Measurements from ENCODE around the gene RNF157. TPM values are rescaled to one million over a fixed set of nuclear protein-coding genes. Genes with fewer than 3 reads are reported as not detected.
"Not testable (repeated sequence)": the region's sequence is repeated elsewhere in the genome, so short reads cannot be mapped to it uniquely, and the experiment has no call there.

Gene RNF157
- total RNA-seq, 2 experiments from 2014 or later: 73.0 to 148 TPM

GRCh38 chr17:76197911-76198310, 42.4 kb downstream of the RNF157 start:
- CTCF ChIA-PET: interaction anchor here (1.2 to 1.7 kb wide), 3 partner anchors 11 to 48 kb away, joined by 4 read pairs; no protein-coding TSS in a partner anchor
- Mint-ChIP-seq H3K27ac (no peak overlapping the region), H3K27me3 (no peaks in the 10 kb centered on the region), H3K4me3 (no peak overlapping the region), H3K36me3 (peaks cover 76% of the 10 kb centered on the region), H3K9me3 (ENCODE audit: low read depth) (no peaks in the 10 kb centered on the region), H3K4me1 (peaks cover 61% of the 10 kb centered on the region)
- no peak for ATAC-seq
- DNase-seq: no peak

GRCh38 chr17:76196675-76197074, 43.6 kb downstream of the RNF157 start:
- H3K4me1 Mint-ChIP-seq: peaks cover 67% of the 10 kb centered on the region
- DNase-seq (no peak), ATAC-seq (no peak)
- H3K36me3 Mint-ChIP-seq: peaks cover 73% of the 10 kb centered on the region
- no peak overlapping the region for H3K4me3 Mint-ChIP-seq
- CTCF ChIA-PET: interaction anchor here (1.8 to 2.6 kb wide), 2 partner anchors 10 to 20 kb away, joined by 7 to 8 read pairs; no protein-coding TSS in a partner anchor
- no peak overlapping the region for H3K27ac Mint-ChIP-seq
- no peaks in the 10 kb centered on the region for H3K27me3 Mint-ChIP-seq
- no peaks in the 10 kb centered on the region for H3K9me3 Mint-ChIP-seq (ENCODE audit: low read depth)

- CTCF ChIA-PET: interaction anchor here (0.7 to 2.6 kb wide), 5 partner anchors 11 to 84 kb away, joined by 3 to 8 read pairs (median 6); no protein-coding TSS in a partner anchor
These were observed 44.8 kb downstream of the RNF157 start for GRCh38 chr17:76195281-76196096.

GRCh38 chr17:76193591-76193990, 46.7 kb downstream of the RNF157 start:
- Mint-ChIP-seq H3K27me3 (no peaks in the 10 kb centered on the region), H3K4me3 (no peak overlapping the region), H3K9me3 (ENCODE audit: low read depth) (no peaks in the 10 kb centered on the region), H3K27ac (peak overlapping the region; percentile 96), H3K36me3 (peaks cover 63% of the 10 kb centered on the region), H3K4me1 (peaks cover 72% of the 10 kb centered on the region)
- DNase-seq: peak; percentile 66
- CTCF ChIA-PET: interaction anchor here (0.9 to 5.3 kb wide), 7 partner anchors 8 to 86 kb away, joined by 3 to 79 read pairs (median 10); no protein-coding TSS in a partner anchor
- peak; percentile 14 for ATAC-seq

More at GRCh38 chr17:76195281-76196096, 44.8 kb downstream of the RNF157 start:
- ATAC-seq: no peak
- Mint-ChIP-seq H3K27me3 (no peaks in the 10 kb centered on the region), H3K4me1 (peaks cover 71% of the 10 kb centered on the region), H3K4me3 (no peak overlapping the region), H3K9me3 (ENCODE audit: low read depth) (no peaks in the 10 kb centered on the region), H3K36me3 (peaks cover 67% of the 10 kb centered on the region), H3K27ac (peak overlapping the region; percentile 22)
- no peak for DNase-seq

GRCh38 chr17:76191896-76192295, 48.4 kb downstream of the RNF157 start:
- peak; percentile 87 for ATAC-seq

GRCh38 chr17:76189741-76190140, 50.6 kb downstream of the RNF157 start:
- no peak overlapping the region for H3K4me3 Mint-ChIP-seq
- H3K27me3 Mint-ChIP-seq: no peaks in the 10 kb centered on the region
- peaks cover 81% of the 10 kb centered on the region for H3K4me1 Mint-ChIP-seq
- ATAC-seq (no peak), DNase-seq (no peak)
- CTCF ChIA-PET: interaction anchor here (0.9 to 5.3 kb wide), 7 partner anchors 10 to 90 kb away, joined by 3 to 79 read pairs (median 6); partner anchors contain the start of gene UBALD2
- no peaks in the 10 kb centered on the region for H3K9me3 Mint-ChIP-seq (ENCODE audit: low read depth)
- H3K27ac Mint-ChIP-seq: peak overlapping the region; percentile 96
- peaks cover 49% of the 10 kb centered on the region for H3K36me3 Mint-ChIP-seq

More at GRCh38 chr17:76191896-76192295, 48.4 kb downstream of the RNF157 start:
- Mint-ChIP-seq H3K27ac (peak overlapping the region; percentile 96), H3K4me1 (peaks cover 77% of the 10 kb centered on the region), H3K9me3 (ENCODE audit: low read depth) (no peaks in the 10 kb centered on the region), H3K36me3 (peaks cover 59% of the 10 kb centered on the region), H3K27me3 (no peaks in the 10 kb centered on the region), H3K4me3 (peak overlapping the region; percentile 56)
- peak; percentile 76 for DNase-seq
- CTCF ChIA-PET: interaction anchor here (0.9 to 5.3 kb wide), 14 partner anchors 9 to 88 kb away, joined by 3 to 79 read pairs (median 8); no protein-coding TSS in a partner anchor

- Mint-ChIP-seq H3K4me1 (peaks cover 83% of the 10 kb centered on the region), H3K36me3 (peaks cover 50% of the 10 kb centered on the region), H3K27ac (peak overlapping the region; percentile 96), H3K9me3 (ENCODE audit: low read depth) (no peaks in the 10 kb centered on the region), H3K27me3 (no peaks in the 10 kb centered on the region), H3K4me3 (no peak overlapping the region)
- CTCF ChIA-PET: interaction anchor here (0.9 to 5.3 kb wide), 8 partner anchors 9 to 91 kb away, joined by 3 to 79 read pairs (median 6); partner anchors contain the start of gene UBALD2
- DNase-seq: no peak
- ATAC-seq: no peak
These were observed 51.0 kb downstream of the RNF157 start for GRCh38 chr17:76189247-76189646.

GRCh38 chr17:76188213-76189016, 51.9 kb downstream of the RNF157 start:
- ATAC-seq (no peak), DNase-seq (no peak)
- peak overlapping the region; percentile 96 for H3K27ac Mint-ChIP-seq
- no peaks in the 10 kb centered on the region for H3K9me3 Mint-ChIP-seq (ENCODE audit: low read depth)
- peaks cover 75% of the 10 kb centered on the region for H3K4me1 Mint-ChIP-seq
- H3K36me3 Mint-ChIP-seq: peaks cover 43% of the 10 kb centered on the region
- no peaks in the 10 kb centered on the region for H3K27me3 Mint-ChIP-seq
- CTCF ChIA-PET: interaction anchor here (0.9 to 5.3 kb wide), 8 partner anchors 8 to 91 kb away, joined by 3 to 79 read pairs (median 6); partner anchors contain the start of gene UBALD2
- peak overlapping the region; percentile 24 for H3K4me3 Mint-ChIP-seq

- Mint-ChIP-seq H3K4me1 (peaks cover 66% of the 10 kb centered on the region), H3K36me3 (peaks cover 39% of the 10 kb centered on the region), H3K27ac (peak overlapping the region; percentile 74)
- not testable (repeated sequence) for H3K27me3 Mint-ChIP-seq; H3K4me3 Mint-ChIP-seq; ATAC-seq; H3K9me3 Mint-ChIP-seq (ENCODE audit: low read depth); DNase-seq
- CTCF ChIA-PET: interaction anchor here (0.6 kb wide), 1 partner anchor 93 kb away, joined by 3 read pairs; no protein-coding TSS in a partner anchor
These were observed 53.5 kb downstream of the RNF157 start for GRCh38 chr17:76186774-76187173.

GRCh38 chr17:76184290-76184689, 56.0 kb downstream of the RNF157 start:
- no peak overlapping the region for H3K4me3 Mint-ChIP-seq
- CTCF ChIA-PET: interaction anchor here (1.0 to 8.4 kb wide), 10 partner anchors 14 to 214 kb away, joined by 3 to 98 read pairs (median 4); partner anchors contain the start of gene FOXJ1
- H3K27ac Mint-ChIP-seq: peak overlapping the region; percentile 48
- no peak for DNase-seq
- no peak for ATAC-seq
- H3K9me3 Mint-ChIP-seq (ENCODE audit: low read depth): no peaks in the 10 kb centered on the region
- H3K4me1 Mint-ChIP-seq: peaks cover 66% of the 10 kb centered on the region
- H3K36me3 Mint-ChIP-seq: peaks cover 44% of the 10 kb centered on the region
- H3K27me3 Mint-ChIP-seq: no peaks in the 10 kb centered on the region

- CTCF ChIA-PET: interaction anchor here (0.6 to 11.4 kb wide), 37 partner anchors 8 to 241 kb away, joined by 3 to 147 read pairs (median 5); partner anchors contain the start of genes FBF1, FOXJ1 and UBALD2
- peak; percentile 98 for DNase-seq
- peaks cover 59% of the 10 kb centered on the region for H3K4me1 Mint-ChIP-seq
- peaks cover 34% of the 10 kb centered on the region for H3K36me3 Mint-ChIP-seq
- peak; percentile 87 for ATAC-seq
- no peak overlapping the region for H3K4me3 Mint-ChIP-seq
- no peaks in the 10 kb centered on the region for H3K27me3 Mint-ChIP-seq
- no peaks in the 10 kb centered on the region for H3K9me3 Mint-ChIP-seq (ENCODE audit: low read depth)
- peak overlapping the region; percentile 94 for H3K27ac Mint-ChIP-seq
These were observed 58.1 kb downstream of the RNF157 start for GRCh38 chr17:76182016-76182764.
